ENCODE data around the gene TBCD. TPM values are rescaled to one million over a fixed set of nuclear protein-coding genes. Genes with fewer than 3 reads are reported as not detected.

TBCD gene
- total RNA-seq, 1 donor from 2014 or later, result 156 TPM

GRCh38 chr17:82748756-82749155 is 3.1 kb upstream of the TBCD start:
- peaks cover 4 to 6% of the 10 kb centered on the region in 2 donors for H3K36me3 ChIP-seq
- no peaks in the 10 kb centered on the region for H3K27me3 ChIP-seq
- no peak for DNase-seq (ENCODE audit: low spot score in 2 of 2)
- no peak overlapping the region for H3K27ac ChIP-seq
- TF ChIP-seq CTCF (IDR thresholded peaks at IDR 0.05), result no peak
- H3K4me1 ChIP-seq, result peaks cover 7 to 13% of the 10 kb centered on the region in 2 donors
- intact Hi-C loops (cut with DNase I), result no loop called here
- H3K9me3 ChIP-seq, result peaks cover 0 to 5% of the 10 kb centered on the region in 2 donors
- H3K4me3 ChIP-seq, result no peak overlapping the region

GRCh38 chr17:82750241-82750908 is 1.5 kb upstream of the TBCD start:
- Histone ChIP-seq H3K4me1 (peaks cover 7 to 18% of the 10 kb centered on the region in 2 donors), H3K4me3 (no peak overlapping the region), H3K36me3 (no peaks in the 10 kb centered on the region), H3K9me3 (peaks cover 0 to 5% of the 10 kb centered on the region in 2 donors), H3K27me3 (no peaks in the 10 kb centered on the region), H3K27ac (no peak overlapping the region)
- DNase-seq (ENCODE audit: low spot score in 2 of 2), result no peak
- intact Hi-C loops (cut with DNase I), result loop anchor here (2.0 kb wide), 1 partner anchor 14 kb away; no protein-coding TSS in a partner anchor
- TF ChIP-seq CTCF (IDR thresholded peaks at IDR 0.05), result no peak

GRCh38 chr17:82751171-82751570 is 694 bp upstream of the TBCD start:
- intact Hi-C loops (cut with DNase I), result loop anchor here (1.0 to 2.0 kb wide), 3 partner anchors 14 to 103 kb away; partner anchors contain the start of genes FN3KRP and WDR45B
- peaks cover 0 to 5% of the 10 kb centered on the region in 2 donors for H3K9me3 ChIP-seq
- peak overlapping the region; percentile 92 to 98 for H3K4me3 ChIP-seq
- H3K36me3 ChIP-seq, result no peaks in the 10 kb centered on the region
- no peaks in the 10 kb centered on the region for H3K27me3 ChIP-seq
- TF ChIP-seq CTCF (IDR thresholded peaks at IDR 0.05), result no peak
- H3K27ac ChIP-seq, result peak overlapping the region; percentile 74 to 91
- no peak for DNase-seq (ENCODE audit: low spot score in 2 of 2)
- peaks cover 7 to 18% of the 10 kb centered on the region in 2 donors for H3K4me1 ChIP-seq

- intact Hi-C loops (cut with DNase I), result loop anchor here (2.0 kb wide), 1 partner anchor 54 kb away; the partner anchor contains the start of gene RAB40B
- Histone ChIP-seq H3K9me3 (no peaks in the 10 kb centered on the region), H3K36me3 (no peaks in the 10 kb centered on the region), H3K27ac (peak overlapping the region; percentile 56 to 91), H3K27me3 (no peaks in the 10 kb centered on the region), H3K4me1 (peaks cover 7 to 18% of the 10 kb centered on the region in 2 donors), H3K4me3 (peak overlapping the region; percentile 92 to 98)
- DNase-seq (ENCODE audit: low spot score in 2 of 2), result no peak
- no peak for TF ChIP-seq CTCF (IDR thresholded peaks at IDR 0.05)
Measured at GRCh38 chr17:82752371-82753200, 721 bp downstream of the TBCD start.

GRCh38 chr17:82753201-82753464 is 1.3 kb downstream of the TBCD start:
- H3K9me3 ChIP-seq, result no peaks in the 10 kb centered on the region
- no peak for TF ChIP-seq CTCF (IDR thresholded peaks at IDR 0.05)
- intact Hi-C loops (cut with DNase I), result loop anchor here (2.0 kb wide), 1 partner anchor 54 kb away; the partner anchor contains the start of gene RAB40B
- DNase-seq (ENCODE audit: low spot score in 2 of 2), result no peak
- H3K4me1 ChIP-seq, result peaks cover 7 to 18% of the 10 kb centered on the region in 2 donors
- H3K4me3 ChIP-seq, result peak overlapping the region; percentile 92 to 98
- H3K27me3 ChIP-seq, result no peaks in the 10 kb centered on the region
- H3K36me3 ChIP-seq, result no peaks in the 10 kb centered on the region
- no peak overlapping the region for H3K27ac ChIP-seq

Measured in ascending aorta (tissue), 2 donors.